Dendritic cell treated with granulocyte-macrophage colony-stimulating factor and Interleukin-4, amounts not matched to agents 40 ng/mL and 50 ng/mL, for 4 days (primary cell): Measurements from ENCODE around the gene GNPTG.

ENCODE experiments used
- H3K27ac Mint-ChIP-seq: one replicate; pipeline ENCODE4 v1.8.0; 2022; ENCODE audit warnings: mild to moderate bottlenecking, mixed read lengths
- H3K27me3 Mint-ChIP-seq: one replicate; pipeline ENCODE4 v1.8.0; 2022; ENCODE audit warnings: mild to moderate bottlenecking, mixed read lengths
- H3K36me3 Mint-ChIP-seq: one replicate; pipeline ENCODE4 v1.8.0; 2022; ENCODE audit warnings: low read depth, mixed read lengths
- H3K4me1 Mint-ChIP-seq: one replicate; pipeline ENCODE4 v1.8.0; 2022; ENCODE audit warnings: low read depth, mixed read lengths
- H3K4me3 Mint-ChIP-seq: one replicate; pipeline ENCODE4 v1.8.0; 2022; ENCODE audit warnings: mild to moderate bottlenecking, moderate library complexity, mixed read lengths
- H3K9me3 Mint-ChIP-seq: one replicate; pipeline ENCODE4 v1.8.0; 2022; ENCODE audit warnings: mixed read lengths
- intact Hi-C: fragments of 100-400 bp; cut with micrococcal nuclease; formaldehyde crosslinking; loops from one replicate; pipeline ENCODE4 v1.15.0; 2022

GNPTG gene

GRCh38 chr16:1403036-1403435 is 51.3 kb downstream of the GNPTG start:
- intact Hi-C loops: loop anchor here (10.0 kb wide), 1 partner anchor 88 kb away; no protein-coding TSS in a partner anchor
- Mint-ChIP-seq H3K4me3 (no peak overlapping the region), H3K27ac (no peak overlapping the region), H3K4me1 (peaks cover 5% of the 10 kb centered on the region), H3K9me3 (no peaks in the 10 kb centered on the region), H3K27me3 (no peaks in the 10 kb centered on the region), H3K36me3 (peaks cover 98% of the 10 kb centered on the region)

GRCh38 chr16:1403733-1404132 is 52.0 kb downstream of the GNPTG start:
- H3K27ac Mint-ChIP-seq: no peak overlapping the region
- peaks cover 95% of the 10 kb centered on the region for H3K36me3 Mint-ChIP-seq
- intact Hi-C loops: loop anchor here (10.0 kb wide), 1 partner anchor 89 kb away; no protein-coding TSS in a partner anchor
- peaks cover 12% of the 10 kb centered on the region for H3K4me1 Mint-ChIP-seq
- H3K27me3 Mint-ChIP-seq: no peaks in the 10 kb centered on the region
- no peak overlapping the region for H3K4me3 Mint-ChIP-seq
- no peaks in the 10 kb centered on the region for H3K9me3 Mint-ChIP-seq

DNA sequence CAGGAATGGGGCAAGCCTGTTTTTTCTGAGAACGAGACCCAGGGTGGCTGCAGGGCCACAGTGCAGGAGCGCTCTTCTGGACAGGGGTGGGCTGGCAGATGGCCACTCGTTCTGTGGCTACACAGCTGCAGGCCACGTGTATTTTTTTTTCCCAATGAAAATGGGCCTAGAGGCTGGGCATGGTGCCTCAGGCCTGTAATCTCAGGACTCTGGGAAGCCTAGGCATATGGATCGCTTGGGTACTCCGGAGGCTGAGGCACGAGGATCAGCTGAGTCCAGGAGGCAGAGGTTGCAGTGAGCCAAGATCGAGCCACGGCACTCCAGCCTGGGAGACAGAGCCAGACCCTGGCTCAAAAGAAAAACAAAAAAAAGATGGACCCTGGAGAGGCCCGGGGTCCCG is 56.0 kb downstream of the GNPTG start:
- Mint-ChIP-seq H3K36me3 (peaks cover 84% of the 10 kb centered on the region), H3K4me1 (peaks cover 17% of the 10 kb centered on the region), H3K9me3 (no peaks in the 10 kb centered on the region), H3K4me3 (peak overlapping the region; percentile 93), H3K27me3 (no peaks in the 10 kb centered on the region), H3K27ac (peak overlapping the region; percentile 65)
- intact Hi-C loops: loop anchor here (10.0 kb wide), 1 partner anchor 93 kb away; no protein-coding TSS in a partner anchor

- peaks cover 17% of the 10 kb centered on the region for H3K4me1 Mint-ChIP-seq
- peaks cover 81% of the 10 kb centered on the region for H3K36me3 Mint-ChIP-seq
- H3K27me3 Mint-ChIP-seq: no peaks in the 10 kb centered on the region
- intact Hi-C loops: loop anchor here (10.0 kb wide), 1 partner anchor 94 kb away; no protein-coding TSS in a partner anchor
- H3K27ac Mint-ChIP-seq: peak overlapping the region; percentile 65
- peak overlapping the region; percentile 93 for H3K4me3 Mint-ChIP-seq
- H3K9me3 Mint-ChIP-seq: no peaks in the 10 kb centered on the region
These were observed 56.6 kb downstream of the GNPTG start for GRCh38 chr16:1408171-1408837.

DNA sequence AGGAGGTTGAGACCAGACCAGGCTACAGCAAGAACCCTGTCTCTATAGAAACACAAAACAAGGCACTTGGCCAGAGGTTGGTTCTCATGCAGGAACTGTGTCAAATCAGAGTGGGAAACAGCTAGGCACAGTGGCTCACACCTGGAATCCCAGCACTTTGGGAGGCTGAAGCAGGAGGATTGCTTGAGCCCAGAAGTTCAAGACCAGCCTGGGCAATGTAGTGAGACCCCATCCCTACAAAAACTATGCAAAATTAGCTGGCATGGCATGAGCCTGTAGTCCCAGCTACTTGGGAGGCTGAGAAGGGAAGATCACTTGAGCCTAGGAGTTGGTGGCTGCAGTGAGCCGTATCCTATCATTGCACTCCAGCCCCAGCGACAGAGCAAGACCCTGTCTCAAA is 61.1 kb downstream of the GNPTG start:
- H3K27me3 Mint-ChIP-seq: no peaks in the 10 kb centered on the region
- no peaks in the 10 kb centered on the region for H3K9me3 Mint-ChIP-seq
- H3K36me3 Mint-ChIP-seq: peaks cover 37% of the 10 kb centered on the region
- intact Hi-C loops: loop anchor here (10.0 kb wide), 1 partner anchor 48 kb away; no protein-coding TSS in a partner anchor
- peaks cover 24% of the 10 kb centered on the region for H3K4me1 Mint-ChIP-seq
- H3K27ac Mint-ChIP-seq: no peak overlapping the region
- peak overlapping the region; percentile 13 for H3K4me3 Mint-ChIP-seq
